Left lung (tissue), 10 donors: ENCODE data around the gene CACNB4. TPM values are rescaled to one million over a fixed set of nuclear protein-coding genes. Genes with fewer than 3 reads are reported as not detected.

Experiments used
- ATAC-seq: fragments of 200-7000 bp; cut with Tn5 transposase; one replicate; pipeline ENCODE4 v1.9.1; 2020; ENCODE audit warnings: moderate library complexity
- DNase-seq, 4 donors: peaks; one replicate each; pipeline ENCODE4 v3.0.0-alpha.2; 2013 to 2020
- H3K27ac ChIP-seq, 2 donors: fragments of 200-600 bp; sonication (generic) in 1 of 2; one replicate each; pipeline versions ENCODE4 v1.5.0 to v1.8.0; 2020 to 2021
- H3K27me3 ChIP-seq, 2 donors: fragments of 200-600 bp; sonication (generic) in 1 of 2; one replicate each; pipeline versions ENCODE4 v1.5.0 to v1.8.0; 2020 to 2021
- H3K36me3 ChIP-seq, 2 donors: fragments of 200-600 bp; sonication (generic) in 1 of 2; one replicate each; pipeline versions ENCODE4 v1.5.0 to v1.8.0; 2020 to 2021
- H3K4me1 ChIP-seq, 2 donors: fragments of 200-600 bp; one replicate each; pipeline ENCODE4 v1.8.0; 2021
- H3K4me3 ChIP-seq, 2 donors: fragments of 200-600 bp; sonication (generic) in 1 of 2; one replicate each; pipeline versions ENCODE4 v1.5.0 to v1.8.0; 2020 to 2021; ENCODE audit warnings: mild to moderate bottlenecking in 1 of 2
- H3K9me3 ChIP-seq, 2 donors: fragments of 200-600 bp; sonication (generic) in 1 of 2; one replicate each; pipeline versions ENCODE4 v1.5.0 to v1.8.0; 2020 to 2021
- intact Hi-C, 2 donors: fragments of 100-400 bp; cut with DNase I; formaldehyde crosslinking; loops; one replicate each; pipeline versions ENCODE4 v1.11.2 to v1.14.2; 2022
- polyA plus RNA-seq, 6 donors: library from polyadenylated mRNA; unstranded; fragments of 120-200 nt; gene quantifications; one replicate each; pipeline ENCODE4 v1.2.1, GENCODE V29; 2013; ENCODE audit not compliant: insufficient read length in 6 of 6
- total RNA-seq, 2 donors: library from RNA; stranded (reverse); fragmentation: NEBNext Ultra II Directional; extraction: Animal tissue kit (Norgen Biotek cat#: 25700); gene quantifications; one replicate each; pipeline ENCODE4 v1.2.1, GENCODE V29; 2021
- TF ChIP-seq, protein P1 (sequence below), 2 donors: fragments of 200-600 bp; sonication (generic) in 1 of 2; IDR thresholded peaks; one replicate each; pipeline versions ENCODE4 v1.5.0 to v1.8.0; 2021; ENCODE audit warnings: antibody characterized with exemption in 2 of 2
- donor health status: DM: no; HTN: yes; CAD: no.
- donor health status: DM: no; HTN: no; CAD: no.

The CACNB4 gene
- total and polyA plus RNA-seq, 8 donors, result 5.9 to 11.2 (median 8.6) TPM

DNA sequence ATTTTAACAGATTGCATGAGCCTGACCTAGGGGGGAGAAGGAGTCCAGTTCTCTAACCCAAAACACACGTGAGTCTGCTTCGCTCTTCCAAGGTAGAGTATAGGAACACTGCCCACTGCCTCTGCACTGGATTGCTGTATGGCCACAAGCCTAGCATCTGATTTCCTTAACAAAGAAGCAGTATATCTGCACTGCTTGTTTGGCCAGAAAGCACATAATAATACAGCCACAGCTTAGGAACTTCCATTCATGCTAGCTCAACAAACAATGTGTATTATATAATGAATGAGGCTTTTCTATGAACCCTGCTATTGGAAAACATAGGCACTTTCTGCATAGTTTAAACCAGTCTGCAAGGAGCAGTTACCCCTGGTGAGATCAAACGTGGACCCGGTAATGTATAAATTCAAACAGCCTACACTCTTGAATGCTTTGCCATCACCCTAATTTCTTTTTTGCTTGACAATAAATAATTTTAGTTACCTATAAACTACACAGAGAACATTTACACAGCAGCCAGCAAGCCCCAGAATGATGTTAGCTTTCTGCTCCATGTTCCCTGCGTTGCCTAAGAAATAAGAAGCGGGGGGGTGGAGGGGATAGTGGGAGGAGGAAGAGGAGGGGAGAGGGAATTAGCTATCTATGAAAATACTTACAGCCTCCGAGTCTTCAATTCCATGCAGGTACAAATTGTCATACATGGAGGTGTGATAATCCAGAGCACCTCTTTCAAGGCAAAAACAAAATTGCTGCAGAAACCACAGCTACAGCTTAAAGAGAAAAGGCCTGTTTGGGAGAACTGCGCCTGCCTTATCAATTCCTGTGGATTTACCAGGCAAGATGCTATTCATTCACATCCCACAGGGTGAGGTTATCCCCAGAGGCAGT is 125.6 kb downstream of the CACNB4 start:
- H3K9me3 ChIP-seq, result no peaks in the 10 kb centered on the region
- intact Hi-C loops, result no loop called here
- H3K36me3 ChIP-seq, result no peaks in the 10 kb centered on the region
- TF ChIP-seq, protein P1, sequence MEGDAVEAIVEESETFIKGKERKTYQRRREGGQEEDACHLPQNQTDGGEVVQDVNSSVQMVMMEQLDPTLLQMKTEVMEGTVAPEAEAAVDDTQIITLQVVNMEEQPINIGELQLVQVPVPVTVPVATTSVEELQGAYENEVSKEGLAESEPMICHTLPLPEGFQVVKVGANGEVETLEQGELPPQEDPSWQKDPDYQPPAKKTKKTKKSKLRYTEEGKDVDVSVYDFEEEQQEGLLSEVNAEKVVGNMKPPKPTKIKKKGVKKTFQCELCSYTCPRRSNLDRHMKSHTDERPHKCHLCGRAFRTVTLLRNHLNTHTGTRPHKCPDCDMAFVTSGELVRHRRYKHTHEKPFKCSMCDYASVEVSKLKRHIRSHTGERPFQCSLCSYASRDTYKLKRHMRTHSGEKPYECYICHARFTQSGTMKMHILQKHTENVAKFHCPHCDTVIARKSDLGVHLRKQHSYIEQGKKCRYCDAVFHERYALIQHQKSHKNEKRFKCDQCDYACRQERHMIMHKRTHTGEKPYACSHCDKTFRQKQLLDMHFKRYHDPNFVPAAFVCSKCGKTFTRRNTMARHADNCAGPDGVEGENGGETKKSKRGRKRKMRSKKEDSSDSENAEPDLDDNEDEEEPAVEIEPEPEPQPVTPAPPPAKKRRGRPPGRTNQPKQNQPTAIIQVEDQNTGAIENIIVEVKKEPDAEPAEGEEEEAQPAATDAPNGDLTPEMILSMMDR (IDR thresholded peaks at IDR 0.05), result no peak
- ATAC-seq (no peak), DNase-seq (no peak)
- no peak overlapping the region for H3K27ac ChIP-seq
- H3K27me3 ChIP-seq, result no peaks in the 10 kb centered on the region
- no peak overlapping the region for H3K4me3 ChIP-seq
- H3K4me1 ChIP-seq, result no peaks in the 10 kb centered on the region

DNA sequence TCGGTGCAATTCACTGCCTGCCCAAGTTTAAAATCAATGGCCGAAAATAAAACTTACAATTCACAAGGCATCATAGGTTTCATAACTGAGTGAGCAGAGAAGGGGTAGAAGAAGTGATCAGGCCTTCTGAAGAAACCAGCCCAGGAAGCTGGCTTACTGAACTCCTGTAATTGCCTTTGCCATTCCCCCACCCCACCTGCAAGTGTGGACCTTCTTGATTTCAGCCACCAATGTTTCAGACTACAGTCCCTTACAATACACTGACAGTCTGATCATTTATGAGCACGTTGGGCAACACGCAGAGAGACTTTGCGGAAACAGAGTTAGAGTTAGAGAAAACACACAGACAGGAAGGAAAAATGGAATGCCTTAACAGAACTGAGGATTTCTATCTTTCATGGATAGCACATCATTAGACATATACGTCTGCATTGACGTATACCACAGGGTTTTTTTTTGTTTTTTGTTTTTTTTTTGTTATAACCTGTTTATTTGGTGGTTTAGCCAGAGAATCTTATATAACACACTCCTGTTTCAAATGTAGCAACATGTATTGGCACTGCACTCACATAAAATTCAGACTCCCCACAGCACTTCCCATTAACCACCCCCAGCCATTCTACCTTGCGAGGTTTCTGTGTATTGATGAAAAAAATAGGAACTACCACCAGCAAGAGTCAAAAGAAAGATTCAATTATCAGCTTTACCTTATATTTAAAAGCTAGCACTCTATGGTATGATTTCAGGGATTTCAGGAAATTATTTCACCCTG is 126.4 kb downstream of the CACNB4 start:
- intact Hi-C loops, result no loop called here
- ATAC-seq, result no peak
- no peak for DNase-seq
- Histone ChIP-seq H3K27me3 (no peaks in the 10 kb centered on the region), H3K36me3 (no peaks in the 10 kb centered on the region), H3K9me3 (no peaks in the 10 kb centered on the region), H3K4me3 (no peak overlapping the region), H3K4me1 (no peaks in the 10 kb centered on the region), H3K27ac (no peak overlapping the region)
- TF ChIP-seq, protein P1 (IDR thresholded peaks at IDR 0.05), result no peak

DNA sequence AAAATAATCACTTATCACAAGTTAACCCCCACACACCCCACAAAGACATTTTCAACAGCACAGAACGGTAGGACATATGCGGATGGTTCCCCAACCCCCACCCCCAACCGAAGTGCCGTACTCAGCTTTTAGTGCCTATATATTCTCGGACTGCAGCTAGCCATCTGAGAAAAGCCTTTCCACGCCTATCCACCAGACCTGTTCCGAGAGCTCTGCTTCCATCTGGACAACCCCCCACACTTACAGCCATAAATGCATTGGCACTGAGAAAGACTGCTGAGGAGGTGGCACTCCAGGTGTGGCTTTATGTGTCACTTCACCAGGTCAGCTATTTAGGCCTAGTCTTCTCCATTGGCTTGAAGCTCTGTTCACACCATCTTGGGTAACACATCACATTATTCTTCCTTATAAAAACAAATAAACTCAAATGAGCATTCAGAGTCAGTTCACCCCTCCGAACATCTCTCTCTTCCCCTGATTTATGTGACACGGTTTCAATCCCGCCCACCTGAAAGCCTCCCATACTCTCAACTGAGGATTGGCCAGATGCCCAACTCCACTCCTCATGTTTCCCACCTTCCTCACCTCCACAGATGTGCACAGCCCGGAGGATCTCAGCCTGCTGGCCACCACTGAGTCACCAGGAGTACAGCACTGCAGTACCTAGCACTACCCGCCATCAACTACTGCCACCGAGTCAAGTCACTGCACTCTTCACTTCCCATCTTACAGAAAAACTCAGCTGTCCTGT is 127.4 kb downstream of the CACNB4 start:
- no peaks in the 10 kb centered on the region for H3K27me3 ChIP-seq
- no peak overlapping the region for H3K27ac ChIP-seq
- ATAC-seq (no peak), DNase-seq (no peak)
- H3K9me3 ChIP-seq, result no peaks in the 10 kb centered on the region
- intact Hi-C loops, result no loop called here
- H3K36me3 ChIP-seq, result no peaks in the 10 kb centered on the region
- H3K4me1 ChIP-seq, result no peaks in the 10 kb centered on the region
- no peak overlapping the region for H3K4me3 ChIP-seq
- TF ChIP-seq, protein P1 (IDR thresholded peaks at IDR 0.05), result no peak

DNA sequence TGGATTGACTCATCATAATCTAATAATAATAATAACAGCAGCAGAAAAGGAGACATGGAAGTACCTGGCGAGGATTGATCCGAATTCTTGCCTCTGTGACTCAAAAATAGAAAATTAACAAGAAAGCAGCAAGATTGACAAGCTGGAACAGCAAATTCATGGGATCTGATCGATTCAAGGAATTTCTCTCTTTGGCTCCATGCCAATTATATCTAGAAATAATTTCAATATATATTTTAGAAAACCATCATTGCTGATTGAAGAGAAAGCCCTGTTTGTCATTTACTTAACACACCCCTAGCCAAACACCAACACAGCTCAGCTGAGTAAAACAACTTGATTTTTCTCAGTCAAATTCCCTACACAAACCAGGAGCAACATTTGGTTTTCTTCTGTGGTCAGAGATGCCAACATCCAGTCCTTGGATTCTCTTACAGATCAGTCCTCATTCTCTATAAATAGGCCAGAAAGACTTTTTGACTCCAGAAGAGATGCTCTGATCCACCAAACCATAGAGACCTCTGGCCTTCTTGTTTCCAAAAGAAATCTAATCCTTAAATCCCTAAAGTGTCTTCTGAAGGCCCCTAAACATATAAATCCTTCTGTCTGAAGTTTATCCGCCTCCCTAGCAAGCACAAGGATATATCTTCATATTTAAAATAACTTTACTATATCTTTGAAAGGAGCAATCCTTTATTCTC is 129.9 kb downstream of the CACNB4 start:
- Histone ChIP-seq H3K4me1 (no peaks in the 10 kb centered on the region), H3K9me3 (no peaks in the 10 kb centered on the region), H3K27ac (no peak overlapping the region), H3K4me3 (no peak overlapping the region), H3K27me3 (no peaks in the 10 kb centered on the region), H3K36me3 (no peaks in the 10 kb centered on the region)
- ATAC-seq (no peak), DNase-seq (no peak)
- TF ChIP-seq, protein P1 (IDR thresholded peaks at IDR 0.05), result no peak
- intact Hi-C loops, result no loop called here
